HL-60 (cell line): Measurements from ENCODE around the gene SORCS2.

Source experiments
- DNase-seq, 2 experiments: peaks; one replicate each; pipeline ENCODE4 v3.0.0-alpha.2; 2010 to 2020; ENCODE audit warnings: low read depth in 1 of 2, low spot score in 1 of 2
- H3K27ac ChIP-seq: fragments of 250-450 bp; sonication (Bioruptor Pico); replicated peaks from 2 replicates; pipeline ENCODE4 v1.5.1; 2020; ENCODE audit warnings: mild to moderate bottlenecking, moderate library complexity
- H3K27me3 ChIP-seq: fragments of 250-450 bp; sonication (Bioruptor Pico); 2 replicates; pipeline ENCODE4 v1.5.1; 2021; ENCODE audit warnings: mild to moderate bottlenecking, moderate library complexity; ENCODE audit not compliant: insufficient read depth, poor library complexity, severe bottlenecking
- H3K4me3 ChIP-seq: replicated peaks from 2 replicates; pipeline ENCODE4 v1.5.1; 2011; ENCODE audit warnings: mild to moderate bottlenecking, control low read depth, low read length; ENCODE audit not compliant: insufficient read depth
- CTCF ChIP-seq: IDR thresholded peaks from one replicate; pipeline ENCODE4 v1.5.1; 2011; ENCODE audit warnings: low read length, control low read depth, inconsistent platforms; ENCODE audit not compliant: insufficient read depth
- GABPA ChIP-seq: IDR thresholded peaks from 2 replicates; pipeline ENCODE4 v1.6.1; 2012; ENCODE audit warnings: low read depth
- POLR2AphosphoS5 ChIP-seq: IDR thresholded peaks from 2 replicates; pipeline ENCODE4 v1.6.1; 2012; ENCODE audit warnings: low read depth
- REST ChIP-seq: IDR thresholded peaks from 2 replicates; pipeline ENCODE4 v1.6.1; 2012; ENCODE audit warnings: low read depth; ENCODE audit not compliant: insufficient replicate concordance
- SPI1 ChIP-seq: IDR thresholded peaks from 2 replicates; pipeline ENCODE4 v1.6.1; 2012; ENCODE audit warnings: low read depth, mild to moderate bottlenecking, borderline replicate concordance

SORCS2 gene

GRCh38 chr4:7441201-7441600 is 248.9 kb downstream of the SORCS2 start:
- H3K27me3 ChIP-seq, result no peaks in the 10 kb centered on the region
- no peak overlapping the region for H3K4me3 ChIP-seq
- DNase-seq, result no peak
- H3K27ac ChIP-seq, result no peak overlapping the region
- TF ChIP-seq SPI1 (no peak), REST (no peak), CTCF (no peak), GABPA (no peak), POLR2AphosphoS5 (no peak)

- Histone ChIP-seq H3K27ac (no peak overlapping the region), H3K27me3 (no peaks in the 10 kb centered on the region), H3K4me3 (no peak overlapping the region)
- TF ChIP-seq REST, result no peak
- TF ChIP-seq POLR2AphosphoS5, result no peak
- TF ChIP-seq CTCF, result no peak
- TF ChIP-seq SPI1, result no peak
- no peak for TF ChIP-seq GABPA
- no peak for DNase-seq
Observed at GRCh38 chr4:7442574-7443162, 250.3 kb downstream of the SORCS2 start.

GRCh38 chr4:7444314-7444713 is 252.0 kb downstream of the SORCS2 start:
- Histone ChIP-seq H3K27me3 (no peaks in the 10 kb centered on the region), H3K27ac (no peak overlapping the region), H3K4me3 (no peak overlapping the region)
- TF ChIP-seq GABPA (no peak), CTCF (no peak)
- no peak for DNase-seq

GRCh38 chr4:7444731-7445130 is 252.4 kb downstream of the SORCS2 start:
- no peak overlapping the region for H3K27ac ChIP-seq
- H3K4me3 ChIP-seq, result no peak overlapping the region
- H3K27me3 ChIP-seq, result no peaks in the 10 kb centered on the region
- TF ChIP-seq POLR2AphosphoS5 (no peak), CTCF (no peak), GABPA (no peak), REST (no peak), SPI1 (no peak)
- no peak for DNase-seq
